ENCODE measurements around the gene B4GALNT4. TPM values are rescaled to one million over a fixed set of nuclear protein-coding genes. Genes with fewer than 3 reads are reported as not detected.
"Not testable (repeated sequence)": the region's sequence is repeated elsewhere in the genome, so short reads cannot be mapped to it uniquely, and the experiment has no call there.

B4GALNT4 gene
- total RNA-seq, 4 donors from 2014 or later = not detected

GRCh38 chr11:387193-387793, 18.0 kb downstream of the B4GALNT4 start:
- Histone ChIP-seq H3K4me1 (no peaks in the 10 kb centered on the region), H3K36me3 (no peaks in the 10 kb centered on the region), H3K9me3 (no peaks in the 10 kb centered on the region), H3K27ac (no peak overlapping the region), H3K4me3 (no peak overlapping the region), H3K27me3 (peaks cover 0 to under 1% (median 0%) of the 10 kb centered on the region in 3 donors)
- in situ Hi-C loops (cut with MboI; ENCODE audit: low sequenced_read_pairs in 4 of 4) = no loop called here
- no peak for TF ChIP-seq POLR2A (IDR thresholded peaks at IDR 0.05)
- no peak for TF ChIP-seq CTCF (IDR thresholded peaks at IDR 0.05 in 4 of 5, conservative IDR thresholded peaks at IDR 0.05 in 1 of 5)
- DNase-seq (no peak), ATAC-seq (no peak)
- intact Hi-C loops (cut with DNase I; ENCODE audit: low total_unique reads) = no loop called here

GRCh38 chr11:389369-389768, 20.1 kb downstream of the B4GALNT4 start:
- in situ Hi-C loops (cut with MboI; ENCODE audit: low sequenced_read_pairs in 4 of 4); H3K36me3 ChIP-seq; H3K4me1 ChIP-seq; H3K9me3 ChIP-seq; ATAC-seq; H3K4me3 ChIP-seq; H3K27ac ChIP-seq; intact Hi-C loops (cut with DNase I; ENCODE audit: low total_unique reads); DNase-seq: not testable (repeated sequence)
- H3K27me3 ChIP-seq = peaks cover 0 to 15% (median 7%) of the 10 kb centered on the region in 3 donors

- TF ChIP-seq CTCF (IDR thresholded peaks at IDR 0.05 in 4 of 5, conservative IDR thresholded peaks at IDR 0.05 in 1 of 5) = no peak
- no peak for TF ChIP-seq POLR2A (IDR thresholded peaks at IDR 0.05)
- Histone ChIP-seq H3K4me1 (no peaks in the 10 kb centered on the region), H3K27me3 (peaks cover 0 to 17% (median 7%) of the 10 kb centered on the region in 3 donors), H3K27ac (no peak overlapping the region), H3K4me3 (no peak overlapping the region), H3K36me3 (no peaks in the 10 kb centered on the region), H3K9me3 (no peaks in the 10 kb centered on the region)
- in situ Hi-C loops (cut with MboI; ENCODE audit: low sequenced_read_pairs in 4 of 4) = no loop called here
- no peak for DNase-seq
- no peak for ATAC-seq
- intact Hi-C loops (cut with DNase I; ENCODE audit: low total_unique reads) = no loop called here
Observed at GRCh38 chr11:390175-390574, 20.9 kb downstream of the B4GALNT4 start.

GRCh38 chr11:391117-392017, 22.1 kb downstream of the B4GALNT4 start:
- Histone ChIP-seq H3K27me3 (peaks cover 7 to 28% (median 7%) of the 10 kb centered on the region in 3 donors), H3K4me1 (no peaks in the 10 kb centered on the region), H3K9me3 (no peaks in the 10 kb centered on the region), H3K36me3 (no peaks in the 10 kb centered on the region), H3K27ac (no peak overlapping the region), H3K4me3 (no peak overlapping the region)
- ATAC-seq (no peak), DNase-seq (no peak)
- intact Hi-C loops (cut with DNase I; ENCODE audit: low total_unique reads) = no loop called here
- in situ Hi-C loops (cut with MboI; ENCODE audit: low sequenced_read_pairs in 4 of 4) = no loop called here
- TF ChIP-seq CTCF (IDR thresholded peaks at IDR 0.05 in 4 of 5, conservative IDR thresholded peaks at IDR 0.05 in 1 of 5) (no peak), POLR2A (IDR thresholded peaks at IDR 0.05) (no peak)

- in situ Hi-C loops (cut with MboI; ENCODE audit: low sequenced_read_pairs in 4 of 4) = no loop called here
- ATAC-seq (no peak), DNase-seq (no peak)
- H3K9me3 ChIP-seq = no peaks in the 10 kb centered on the region
- H3K27me3 ChIP-seq = peaks cover 10 to 37% (median 12%) of the 10 kb centered on the region in 3 donors
- intact Hi-C loops (cut with DNase I; ENCODE audit: low total_unique reads) = no loop called here
- H3K4me1 ChIP-seq = peaks cover 0 to 4% of the 10 kb centered on the region in 2 donors
- no peak overlapping the region for H3K27ac ChIP-seq
- H3K36me3 ChIP-seq = no peaks in the 10 kb centered on the region
- no peak overlapping the region for H3K4me3 ChIP-seq
- TF ChIP-seq POLR2A (IDR thresholded peaks at IDR 0.05) = no peak
- TF ChIP-seq CTCF (IDR thresholded peaks at IDR 0.05 in 4 of 5, conservative IDR thresholded peaks at IDR 0.05 in 1 of 5) = no peak
Observed at GRCh38 chr11:392102-392777, 22.9 kb downstream of the B4GALNT4 start.

Data from gastrocnemius medialis (tissue), 4 donors.